Ishikawa (cell line): Measurements from ENCODE around the gene MYEOV.

ENCODE experiments used
- CEBPB ChIP-seq: IDR thresholded peaks from 2 replicates; pipeline ENCODE4 v1.6.1; 2012
- CREB1 ChIP-seq: IDR thresholded peaks from 2 replicates; pipeline ENCODE4 v1.6.1; 2012; ENCODE audit warnings: low read depth
- EGR1 ChIP-seq: IDR thresholded peaks from 2 replicates; pipeline ENCODE4 v1.6.1; 2012
- EP300 ChIP-seq: IDR thresholded peaks from 2 replicates; pipeline ENCODE4 v1.6.1; 2012; ENCODE audit warnings: borderline replicate concordance
- FOXM1 ChIP-seq: IDR thresholded peaks from 2 replicates; pipeline ENCODE4 v1.6.1; 2012; ENCODE audit warnings: low read depth, borderline replicate concordance
- MAX ChIP-seq: IDR thresholded peaks from 2 replicates; pipeline ENCODE4 v1.6.1; 2012
- NFIC ChIP-seq: IDR thresholded peaks from 2 replicates; pipeline ENCODE4 v1.6.1; 2012
- RAD21 ChIP-seq: IDR thresholded peaks from 2 replicates; pipeline ENCODE4 v1.6.1; 2012; ENCODE audit warnings: low read depth
- REST ChIP-seq: IDR thresholded peaks from 2 replicates; pipeline ENCODE4 v1.6.1; 2012; ENCODE audit warnings: low read depth, mild to moderate bottlenecking
- TAF1 ChIP-seq: IDR thresholded peaks from 2 replicates; pipeline ENCODE4 v1.6.1; 2012; ENCODE audit warnings: low read depth, mild to moderate bottlenecking
- TCF12 ChIP-seq: IDR thresholded peaks from 2 replicates; pipeline ENCODE4 v1.6.1; 2012; ENCODE audit warnings: low read depth
- TEAD4 ChIP-seq: IDR thresholded peaks from 2 replicates; pipeline ENCODE4 v1.6.1; 2012
- USF1 ChIP-seq: IDR thresholded peaks from 2 replicates; pipeline ENCODE4 v1.6.1; 2012
- YY1 ChIP-seq: IDR thresholded peaks from 2 replicates; pipeline ENCODE4 v1.6.1; 2012; ENCODE audit warnings: low read depth
- ZBTB7A ChIP-seq: IDR thresholded peaks from 2 replicates; pipeline ENCODE4 v1.6.1; 2012; ENCODE audit warnings: low read depth

MYEOV gene

GRCh38 chr11:69301081-69301454 is 7.1 kb downstream of the MYEOV start:
- no peak for TF ChIP-seq NFIC
- no peak for TF ChIP-seq EGR1

GRCh38 chr11:69301455-69302401 is 7.8 kb downstream of the MYEOV start:
- TF ChIP-seq NFIC (peak; percentile 100), EP300 (peak; percentile 100), TAF1 (peak; percentile 53; the same call in 1 of the 2 replicates), TEAD4 (peak; percentile 99), CEBPB (peak; percentile 69; the same call in 1 of the 2 replicates), RAD21 (peak; percentile 39), REST (no peak), TCF12 (peak; percentile 100), USF1 (peak; percentile 51; the same call in 1 of the 2 replicates), MAX (peak; percentile 97), EGR1 (peak; percentile 40; the same call in 1 of the 2 replicates), FOXM1 (peak; percentile 99), YY1 (peak; percentile 80), ZBTB7A (peak; percentile 99), CREB1 (peak; percentile 51; the same call in 1 of the 2 replicates)

GRCh38 chr11:69302447-69303020 is 8.6 kb downstream of the MYEOV start:
- TF ChIP-seq REST, result no peak
- TF ChIP-seq RAD21, result no peak
- TF ChIP-seq FOXM1, result no peak
- no peak for TF ChIP-seq CEBPB

GRCh38 chr11:69303427-69303826 is 9.5 kb downstream of the MYEOV start:
- TF ChIP-seq FOXM1, result no peak
- no peak for TF ChIP-seq EGR1
- no peak for TF ChIP-seq MAX
- no peak for TF ChIP-seq TEAD4
- TF ChIP-seq USF1, result no peak
- no peak for TF ChIP-seq TAF1
- no peak for TF ChIP-seq CREB1
- TF ChIP-seq REST, result no peak

- TF ChIP-seq TAF1 (no peak), TCF12 (no peak), RAD21 (no peak), TEAD4 (no peak), CEBPB (no peak), EP300 (no peak), REST (no peak), USF1 (no peak), FOXM1 (no peak), EGR1 (no peak), ZBTB7A (no peak), CREB1 (no peak), MAX (no peak), YY1 (no peak), NFIC (no peak)
These were observed 10.3 kb downstream of the MYEOV start for GRCh38 chr11:69304258-69304657.
